Fibroblast of lung (primary cell): ENCODE data around the gene AGAP1. TPM values are rescaled to one million over a fixed set of nuclear protein-coding genes. Genes with fewer than 3 reads are reported as not detected.

Experiments
- DNase-seq, 2 donors: peaks; one replicate each; pipeline versions ENCODE4 v3.0.0 to v3.0.0-alpha.2; 2010; ENCODE audit warnings: low read depth in 2 of 2
- H2AFZ ChIP-seq: 2 replicates; pipeline ENCODE4 v1.5.1; 2012; ENCODE audit warnings: low read length, control low read depth, inconsistent platforms
- H3K27ac ChIP-seq: 2 replicates; pipeline ENCODE4 v1.5.1; 2011; ENCODE audit warnings: low read length, control low read depth; ENCODE audit not compliant: insufficient read depth
- H3K27me3 ChIP-seq: 2 replicates; pipeline ENCODE4 v1.5.1; 2011; ENCODE audit warnings: mild to moderate bottlenecking, low read length; ENCODE audit not compliant: control insufficient read depth, insufficient read depth
- H3K36me3 ChIP-seq: 2 replicates; pipeline ENCODE4 v1.5.1; 2011; ENCODE audit warnings: low read length; ENCODE audit not compliant: control insufficient read depth, insufficient read depth
- H3K4me1 ChIP-seq: 2 replicates; pipeline ENCODE4 v1.5.1; 2011; ENCODE audit warnings: low read length; ENCODE audit not compliant: control insufficient read depth, insufficient read depth; ENCODE audit errors: extremely low read depth
- H3K4me2 ChIP-seq: 2 replicates; pipeline ENCODE4 v1.5.1; 2011; ENCODE audit warnings: low read length, control low read depth; ENCODE audit not compliant: insufficient read depth; ENCODE audit errors: extremely low read depth
- H3K4me3 ChIP-seq, 4 experiments: fragments of 200-600 bp in 1 of 4; sonication (generic) in 1 of 4; replicated peaks in 1 of 4; 2 replicates each; pipeline ENCODE4 v1.5.1; 2011 to 2016; ENCODE audit warnings: low read length in 4 of 4, low read depth in 3 of 4, mild to moderate bottlenecking in 3 of 4, control low read depth in 2 of 4, inconsistent platforms in 1 of 4, mixed read lengths in 1 of 4; ENCODE audit not compliant: insufficient read depth in 1 of 4; ENCODE audit errors: control extremely low read depth in 1 of 4
- H3K79me2 ChIP-seq: 2 replicates; pipeline ENCODE4 v1.5.1; 2012; ENCODE audit warnings: mild to moderate bottlenecking, low read length, inconsistent platforms; ENCODE audit not compliant: control insufficient read depth, insufficient read depth
- H3K9ac ChIP-seq: 2 replicates; pipeline ENCODE4 v1.5.1; 2011; ENCODE audit warnings: mild to moderate bottlenecking, low read length, control low read depth; ENCODE audit not compliant: insufficient read depth
- H3K9me3 ChIP-seq: 2 replicates; pipeline ENCODE4 v1.5.1; 2012; ENCODE audit warnings: low read depth, low read length; ENCODE audit not compliant: control insufficient read depth, insufficient read depth
- H4K20me1 ChIP-seq: 2 replicates; pipeline ENCODE4 v1.5.1; 2011; ENCODE audit warnings: low read length; ENCODE audit not compliant: control insufficient read depth, insufficient read depth; ENCODE audit errors: extremely low read depth
- EZH2 ChIP-seq: IDR thresholded peaks from 2 replicates; pipeline ENCODE4 v1.5.1; 2012; ENCODE audit warnings: low read length, control low read depth, mild to moderate bottlenecking; ENCODE audit errors: missing control alignments
- polyA plus RNA-seq, 2 donors: library from polyadenylated mRNA; depleted of rRNA in 1 of 2; stranded (reverse) in 1 of 2; unstranded in 1 of 2; fragments of >200 nt; gene quantifications; 2 replicates each; pipeline ENCODE4 v1.2.1, GENCODE V29; 2011 to 2012; ENCODE audit warnings: missing spikeins in 1 of 2
- total RNA-seq: library from RNA; depleted of rRNA; stranded (reverse); fragments of >200 nt; gene quantifications from 2 replicates; pipeline ENCODE4 v1.2.1, GENCODE V29; 2014
- TF ChIP-seq, protein P1 (sequence below), 2 donors: IDR thresholded peaks in 1 of 2; conservative IDR thresholded peaks in 1 of 2; 1 replicate in 1 of 2; 2 replicates in 1 of 2; pipeline ENCODE4 v1.5.1; 2011 to 2012; ENCODE audit warnings: low read length in 2 of 2, control low read depth in 1 of 2, inconsistent platforms in 1 of 2, low read depth in 1 of 2, mild to moderate bottlenecking in 1 of 2

Gene AGAP1
- total and polyA plus RNA-seq, 2 donors (not counting 1 experiment from before 2014, with no cell fraction given), result 10.6 to 14.0 TPM

DNA sequence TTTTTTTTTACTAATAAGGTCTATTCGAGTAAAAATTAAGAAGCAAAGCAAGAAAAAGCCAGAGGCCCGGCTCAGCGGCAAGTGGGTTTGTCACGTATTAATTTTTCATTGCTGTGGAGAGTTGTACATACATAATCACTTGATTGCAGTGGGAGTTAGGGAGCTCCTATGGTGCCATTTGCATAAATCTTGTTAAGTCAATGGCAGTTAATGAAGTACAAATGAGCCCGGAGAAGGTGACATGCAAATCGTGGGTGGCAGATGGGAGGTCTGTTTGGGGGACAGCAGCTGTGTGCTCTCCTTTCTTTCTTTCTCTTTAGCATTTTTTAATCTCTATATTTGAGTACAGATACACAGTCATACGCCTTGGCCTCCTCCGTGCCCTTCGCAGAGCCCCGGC, 317.0 kb downstream of the AGAP1 start:
- DNase-seq, result no peak
- H3K4me3 ChIP-seq, result no peak overlapping the region
- no peak overlapping the region for H3K9ac ChIP-seq
- no peaks in the 10 kb centered on the region for H4K20me1 ChIP-seq
- H3K36me3 ChIP-seq, result peaks cover 2% of the 10 kb centered on the region
- no peaks in the 10 kb centered on the region for H3K27me3 ChIP-seq
- H2AFZ ChIP-seq, result no peak overlapping the region
- H3K79me2 ChIP-seq, result no peaks in the 10 kb centered on the region
- no peaks in the 10 kb centered on the region for H3K9me3 ChIP-seq
- TF ChIP-seq, protein P1, sequence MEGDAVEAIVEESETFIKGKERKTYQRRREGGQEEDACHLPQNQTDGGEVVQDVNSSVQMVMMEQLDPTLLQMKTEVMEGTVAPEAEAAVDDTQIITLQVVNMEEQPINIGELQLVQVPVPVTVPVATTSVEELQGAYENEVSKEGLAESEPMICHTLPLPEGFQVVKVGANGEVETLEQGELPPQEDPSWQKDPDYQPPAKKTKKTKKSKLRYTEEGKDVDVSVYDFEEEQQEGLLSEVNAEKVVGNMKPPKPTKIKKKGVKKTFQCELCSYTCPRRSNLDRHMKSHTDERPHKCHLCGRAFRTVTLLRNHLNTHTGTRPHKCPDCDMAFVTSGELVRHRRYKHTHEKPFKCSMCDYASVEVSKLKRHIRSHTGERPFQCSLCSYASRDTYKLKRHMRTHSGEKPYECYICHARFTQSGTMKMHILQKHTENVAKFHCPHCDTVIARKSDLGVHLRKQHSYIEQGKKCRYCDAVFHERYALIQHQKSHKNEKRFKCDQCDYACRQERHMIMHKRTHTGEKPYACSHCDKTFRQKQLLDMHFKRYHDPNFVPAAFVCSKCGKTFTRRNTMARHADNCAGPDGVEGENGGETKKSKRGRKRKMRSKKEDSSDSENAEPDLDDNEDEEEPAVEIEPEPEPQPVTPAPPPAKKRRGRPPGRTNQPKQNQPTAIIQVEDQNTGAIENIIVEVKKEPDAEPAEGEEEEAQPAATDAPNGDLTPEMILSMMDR (conservative IDR thresholded peaks at IDR 0.05 in 1 of 2, IDR thresholded peaks at IDR 0.05 in 1 of 2; ENCODE audit: low read depth in 1 of 2, low read length in 2 of 2), result no peak
- no peak for TF ChIP-seq EZH2
- H3K4me1 ChIP-seq, result no peaks in the 10 kb centered on the region
- H3K27ac ChIP-seq, result no peak overlapping the region
- H3K4me2 ChIP-seq, result no peak overlapping the region

DNA sequence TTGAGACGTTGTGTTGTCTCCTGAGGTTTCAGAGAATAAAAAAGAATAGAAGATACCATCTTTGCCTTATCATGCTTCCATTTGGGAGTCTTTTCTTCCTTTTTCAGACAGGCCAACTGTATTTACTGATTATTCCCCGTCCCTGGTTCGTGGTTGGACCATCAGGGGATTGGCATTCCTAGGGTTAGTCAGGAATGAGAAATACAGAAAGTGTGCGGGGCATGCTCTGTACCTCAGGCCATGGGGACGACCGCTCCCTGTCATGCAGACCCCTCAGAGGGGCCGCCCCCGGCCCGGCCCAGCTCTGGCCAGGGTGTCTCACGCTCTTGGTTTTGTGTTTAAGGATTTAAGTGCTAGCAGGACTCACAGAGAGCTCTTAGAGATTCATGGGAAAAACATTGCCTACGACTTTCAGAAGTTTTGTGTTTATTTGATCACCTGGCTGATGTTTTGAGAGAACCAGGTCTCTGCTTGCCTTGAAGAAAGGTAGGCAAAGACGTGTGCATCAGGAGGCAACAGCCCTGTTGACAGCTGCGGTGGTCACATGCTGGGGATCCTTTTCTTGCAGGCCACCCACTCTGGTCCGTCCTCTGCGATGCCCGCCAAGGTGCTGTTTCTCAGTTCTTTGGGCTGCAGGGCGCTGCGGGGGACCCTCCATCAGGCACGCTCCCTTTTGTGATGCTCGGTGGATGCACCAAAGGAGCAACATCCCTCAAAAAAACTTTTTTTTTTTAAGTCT, 317.8 kb downstream of the AGAP1 start:
- no peaks in the 10 kb centered on the region for H3K9me3 ChIP-seq
- H4K20me1 ChIP-seq, result no peaks in the 10 kb centered on the region
- H3K4me1 ChIP-seq, result no peaks in the 10 kb centered on the region
- no peak overlapping the region for H3K27ac ChIP-seq
- no peak overlapping the region for H3K9ac ChIP-seq
- no peak overlapping the region for H2AFZ ChIP-seq
- no peak overlapping the region for H3K4me3 ChIP-seq
- peaks cover 2% of the 10 kb centered on the region for H3K36me3 ChIP-seq
- no peaks in the 10 kb centered on the region for H3K27me3 ChIP-seq
- no peaks in the 10 kb centered on the region for H3K79me2 ChIP-seq
- no peak overlapping the region for H3K4me2 ChIP-seq
- TF ChIP-seq, protein P1 (conservative IDR thresholded peaks at IDR 0.05 in 1 of 2, IDR thresholded peaks at IDR 0.05 in 1 of 2; ENCODE audit: low read depth in 1 of 2, low read length in 2 of 2), result no peak
- TF ChIP-seq EZH2, result no peak
- peak in 1 of 2 donors; percentile 25 for DNase-seq

- Histone ChIP-seq H3K79me2 (no peaks in the 10 kb centered on the region), H3K36me3 (peaks cover 2% of the 10 kb centered on the region)
Measured at GRCh38 chr2:235812185-235812665, 318.4 kb downstream of the AGAP1 start.

More at GRCh38 chr2:235812185-235812665, 318.4 kb downstream of the AGAP1 start:
- Histone ChIP-seq H3K4me1 (no peaks in the 10 kb centered on the region), H3K9ac (no peak overlapping the region), H3K27me3 (no peaks in the 10 kb centered on the region), H3K9me3 (no peaks in the 10 kb centered on the region), H2AFZ (no peak overlapping the region), H3K4me3 (no peak overlapping the region), H3K4me2 (no peak overlapping the region), H3K27ac (no peak overlapping the region), H4K20me1 (no peaks in the 10 kb centered on the region)
- DNase-seq, result no peak
- TF ChIP-seq EZH2, result no peak
- TF ChIP-seq, protein P1 (conservative IDR thresholded peaks at IDR 0.05 in 1 of 2, IDR thresholded peaks at IDR 0.05 in 1 of 2; ENCODE audit: low read depth in 1 of 2, low read length in 2 of 2), result no peak
